ENCODE measurements around the gene PER3. TPM values are rescaled to one million over a fixed set of nuclear protein-coding genes. Genes with fewer than 3 reads are reported as not detected.

PER3 gene
- total and polyA plus RNA-seq, 2 of the 8 experiments (the other 6 are each of a cell fraction or from before 2014, with no cell fraction given) = 8.3 to 9.3 TPM

DNA sequence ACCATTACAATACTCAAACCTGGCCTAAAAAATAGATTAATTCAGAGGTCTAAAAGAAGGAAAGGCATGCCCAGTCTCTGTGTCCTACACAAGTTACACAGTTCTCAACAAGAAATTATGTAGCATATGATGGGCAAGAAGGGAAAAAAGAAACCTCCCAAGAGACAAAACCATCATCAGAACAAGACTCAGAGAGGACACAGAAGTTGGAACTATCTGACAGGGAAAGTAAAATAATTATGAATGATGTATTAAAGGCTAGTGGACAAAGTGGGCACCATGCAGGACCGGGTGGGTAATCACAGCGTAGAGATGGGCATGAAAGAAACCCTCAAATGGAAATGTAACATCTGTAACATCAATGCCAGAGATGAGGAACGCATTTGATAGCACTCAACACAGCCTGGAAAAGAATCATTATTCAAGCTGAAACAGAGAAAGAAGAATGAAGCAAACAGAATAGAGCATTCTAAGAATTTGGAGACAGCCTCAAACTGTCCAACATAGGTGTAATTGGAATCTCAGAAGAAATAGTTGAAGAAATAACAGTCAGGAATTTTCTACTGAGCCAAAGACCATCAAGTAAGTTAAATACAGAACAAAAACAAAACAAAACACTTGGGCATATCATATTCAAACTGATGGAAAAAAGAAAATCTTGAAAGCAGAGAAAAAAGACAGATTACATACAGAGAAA, 29.7 kb downstream of the PER3 start:
- Histone ChIP-seq H2BK15ac (ENCODE audit: low read length) (no peak overlapping the region), H3K4me2 (ENCODE audit: insufficient read depth in 1 of 2, low read depth in 2 of 2, low read length in 2 of 2) (no peak overlapping the region), H3K27ac (ENCODE audit: low read depth, low read length) (no peak overlapping the region), H3K23me2 (ENCODE audit: low read depth, low read length) (no peaks in the 10 kb centered on the region), H3K79me1 (ENCODE audit: low read depth, low read length) (no peaks in the 10 kb centered on the region), H3K23ac (ENCODE audit: insufficient read length) (no peak overlapping the region), H2AFZ (ENCODE audit: low read length) (no peak overlapping the region), H3K9me3 (ENCODE audit: insufficient read depth in 2 of 2, low read depth in 1 of 2, low read length in 1 of 2) (peaks cover 11 to 13% of the 10 kb centered on the region in 2 experiments; a peak in 3 of 4 replicates), H3K4ac (replicated peaks; ENCODE audit: insufficient read length, low read depth, low read length) (no peak overlapping the region), H2BK12ac (ENCODE audit: low read depth, low read length) (no peak overlapping the region), H3K4me1 (replicated peaks in 1 of 4; ENCODE audit: control insufficient read depth in 3 of 4, insufficient read depth in 4 of 4, low read length in 3 of 4) (no peaks in the 10 kb centered on the region), H3K4me3 (ENCODE audit: extremely low read depth in 1 of 4, insufficient read depth in 2 of 4, low read depth in 3 of 4, low read length in 4 of 4) (no peak overlapping the region), H2BK20ac (ENCODE audit: low read length) (no peak overlapping the region), H4K91ac (replicated peaks; ENCODE audit: insufficient read length, low read length) (no peak overlapping the region), H3K27me3 (replicated peaks in 1 of 4; ENCODE audit: control insufficient read depth in 3 of 4, extremely low read depth in 1 of 4, insufficient read depth in 3 of 4, low read length in 3 of 4) (no peaks in the 10 kb centered on the region), H2BK120ac (replicated peaks; ENCODE audit: low read depth, low read length) (no peak overlapping the region), H3K36me3 (ENCODE audit: control insufficient read depth in 2 of 4, insufficient read depth in 4 of 4, low read length in 3 of 4) (peaks cover 3 to 37% (median 11%) of the 10 kb centered on the region in 4 experiments; a peak in 7 of 8 replicates), H2BK5ac (ENCODE audit: low read depth, low read length) (no peak overlapping the region), H4K8ac (ENCODE audit: extremely low read depth, insufficient read depth, low read length) (no peak overlapping the region), H4K5ac (ENCODE audit: insufficient read length, low read depth, low read length) (no peak overlapping the region), H3K18ac (ENCODE audit: extremely low read depth, low read length) (no peak overlapping the region), H3K79me2 (ENCODE audit: control insufficient read depth in 1 of 2, insufficient read depth in 2 of 2, low read length in 2 of 2) (no peaks in the 10 kb centered on the region), H3K9ac (replicated peaks in 1 of 4; ENCODE audit: extremely low read depth in 1 of 4, low read depth in 3 of 4, low read length in 3 of 4) (no peak overlapping the region), H2AK5ac (ENCODE audit: low read depth, low read length) (no peak overlapping the region), H4K20me1 (replicated peaks in 1 of 2; ENCODE audit: control insufficient read depth in 1 of 2, insufficient read depth in 2 of 2, low read length in 2 of 2) (no peaks in the 10 kb centered on the region), H3K56ac (replicated peaks; ENCODE audit: insufficient read length, low read depth, low read length) (no peak overlapping the region), H3K14ac (ENCODE audit: insufficient read length) (no peak overlapping the region)
- ChIA-PET CTCF (ENCODE audit: partially characterized antibody) (no interaction called here), POLR2A (ENCODE audit: partially characterized antibody) (no interaction called here)
- WGBS, 2 experiments (ENCODE audit: extremely low coverage in 1 of 2, insufficient coverage in 1 of 2, insufficient read length in 1 of 2, insufficient replicate concordance in 2 of 2, low coverage in 1 of 2, low lambda C conversion rate in 2 of 2, missing lambda C conversion rate in 1 of 2) = 73% methylated on average over 3 of the region's 3 CpGs; no CpG with 5 or more reads in 1 of the 2 experiments
- no peak for TF ChIP-seq NRF1 (IDR thresholded peaks at IDR 0.05; ENCODE audit: low read depth, low read length)
- no peak for TF ChIP-seq SP1 (IDR thresholded peaks at IDR 0.05; ENCODE audit: low read depth, low read length)
- TF ChIP-seq CREB1 (IDR thresholded peaks at IDR 0.05) = no peak
- no peak for TF ChIP-seq SIRT6 (IDR thresholded peaks at IDR 0.05; ENCODE audit: low read length)
- TF ChIP-seq KDM4A (IDR thresholded peaks at IDR 0.05; ENCODE audit: low read depth, low read length, severe bottlenecking) = no peak
- no peak for TF ChIP-seq CTBP2 (IDR thresholded peaks at IDR 0.05; ENCODE audit: borderline replicate concordance, insufficient read depth, insufficient read length, low read length)
- TF ChIP-seq CEBPB (IDR thresholded peaks at IDR 0.05; ENCODE audit: low read depth, low read length) = no peak
- FAIRE-seq = no peak
- no peak for DNase-seq (ENCODE audit: low read depth in 1 of 2, low spot score in 2 of 2)

Measured in H1 (cell line).